HG03025 (cell line): ENCODE data around the gene HMGA1.
"Not testable (repeated sequence)": the region's sequence is repeated elsewhere in the genome, so short reads cannot be mapped to it uniquely, and the experiment has no call there.

Source experiments
- ATAC-seq: cut with Tn5 transposase; IDR thresholded peaks from one replicate; pipeline ENCODE4 v1.9.1; 2021; ENCODE audit warnings: mild to moderate bottlenecking, moderate library complexity; ENCODE audit not compliant: unreplicated experiment, low FRiP score

HMGA1 gene

GRCh38 chr6:34259529-34260069, 22.9 kb downstream of the HMGA1 start:
- ATAC-seq: no peak

GRCh38 chr6:34260576-34261267, 24.0 kb downstream of the HMGA1 start:
- ATAC-seq: no peak

- not testable (repeated sequence) for ATAC-seq
These were observed 26.8 kb downstream of the HMGA1 start for GRCh38 chr6:34263484-34263883.

GRCh38 chr6:34267746-34268145, 31.1 kb downstream of the HMGA1 start:
- no peak for ATAC-seq

GRCh38 chr6:34269132-34269531, 32.5 kb downstream of the HMGA1 start:
- ATAC-seq: not testable (repeated sequence)

- ATAC-seq: not testable (repeated sequence)
These were observed 33.1 kb downstream of the HMGA1 start for GRCh38 chr6:34269658-34270341.

- ATAC-seq: no peak
These were observed 35.6 kb downstream of the HMGA1 start for GRCh38 chr6:34272013-34272926.

- ATAC-seq: no peak
These were observed 36.7 kb downstream of the HMGA1 start for GRCh38 chr6:34273242-34273805.

- ATAC-seq: no peak
These were observed 37.5 kb downstream of the HMGA1 start for GRCh38 chr6:34274129-34274528.

- no peak for ATAC-seq
These were observed 38.6 kb downstream of the HMGA1 start for GRCh38 chr6:34275128-34275804.

- ATAC-seq: no peak
These were observed 39.5 kb downstream of the HMGA1 start for GRCh38 chr6:34276191-34276590.

GRCh38 chr6:34276881-34277762, 40.4 kb downstream of the HMGA1 start:
- no peak for ATAC-seq

GRCh38 chr6:34277763-34278112, 41.1 kb downstream of the HMGA1 start:
- no peak for ATAC-seq

- no peak for ATAC-seq
These were observed 42.2 kb downstream of the HMGA1 start for GRCh38 chr6:34278833-34279232.

- no peak for ATAC-seq
These were observed 43.5 kb downstream of the HMGA1 start for GRCh38 chr6:34280216-34280615.

GRCh38 chr6:34281702-34282334, 45.1 kb downstream of the HMGA1 start:
- no peak for ATAC-seq

- ATAC-seq: no peak
These were observed 48.1 kb downstream of the HMGA1 start for GRCh38 chr6:34284563-34285447.
